Loucy (cell line): Measurements from ENCODE around the gene IRX5.

Experiments
- H2AFZ ChIP-seq: fragments of 200-600 bp; sonication (generic); 2 replicates; pipeline ENCODE4 v1.6.0; 2016; ENCODE audit warnings: antibody characterized with exemption, mild to moderate bottlenecking, low read length, moderate library complexity
- H3F3A ChIP-seq: fragments of 200-600 bp; 2 replicates; pipeline ENCODE4 v1.6.0; 2016; ENCODE audit warnings: antibody characterized with exemption, low read depth, mild to moderate bottlenecking
- H3K27me3 ChIP-seq: fragments of 200-600 bp; sonication (generic); 2 replicates; pipeline ENCODE4 v1.6.1; 2014; ENCODE audit warnings: low read length, mild to moderate bottlenecking; ENCODE audit not compliant: insufficient read depth, poor library complexity, severe bottlenecking
- H3K36me3 ChIP-seq: fragments of 200-600 bp; sonication (generic); 2 replicates; pipeline ENCODE4 v1.6.1; 2016; ENCODE audit warnings: low read length; ENCODE audit not compliant: insufficient read depth
- H3K4me1 ChIP-seq: fragments of 200-600 bp; sonication (generic); 2 replicates; pipeline ENCODE4 v1.5.1; 2014; ENCODE audit warnings: low read length, mild to moderate bottlenecking; ENCODE audit not compliant: insufficient read depth, poor library complexity, severe bottlenecking
- H3K4me2 ChIP-seq: fragments of 200-600 bp; sonication (generic); 2 replicates; pipeline ENCODE4 v1.6.0; 2014; ENCODE audit warnings: antibody characterized with exemption, low read length, low read depth, mild to moderate bottlenecking; ENCODE audit not compliant: poor library complexity, severe bottlenecking
- H3K4me3 ChIP-seq: fragments of 200-600 bp; sonication (generic); 2 replicates; pipeline ENCODE4 v1.5.1; 2014; ENCODE audit warnings: low read length, mild to moderate bottlenecking, mixed read lengths; ENCODE audit not compliant: poor library complexity, severe bottlenecking
- H3K79me2 ChIP-seq: fragments of 200-600 bp; sonication (generic); 2 replicates; pipeline ENCODE4 v1.6.1; 2014; ENCODE audit warnings: low read length; ENCODE audit not compliant: insufficient read depth
- H3K9ac ChIP-seq: fragments of 200-600 bp; sonication (generic); 2 replicates; pipeline ENCODE4 v1.6.0; 2014; ENCODE audit warnings: mild to moderate bottlenecking, low read depth, low read length, moderate library complexity; ENCODE audit not compliant: poor library complexity, severe bottlenecking
- H3K9me2 ChIP-seq: fragments of 200-600 bp; sonication (generic); replicated peaks from 2 replicates; pipeline ENCODE4 v1.6.1; 2016; ENCODE audit warnings: low read depth, low read length, mixed read lengths
- H3K9me3 ChIP-seq: fragments of 200-600 bp; sonication (generic); 2 replicates; pipeline ENCODE4 v1.6.1; 2014; ENCODE audit warnings: mild to moderate bottlenecking, antibody characterized with exemption, low read length, low read depth; ENCODE audit not compliant: insufficient read depth
- H4K20me1 ChIP-seq: fragments of 200-600 bp; sonication (generic); 2 replicates; pipeline ENCODE4 v1.6.0; 2014; ENCODE audit warnings: antibody characterized with exemption, low read length, mild to moderate bottlenecking; ENCODE audit not compliant: insufficient read depth, poor library complexity, severe bottlenecking
- CTCF ChIP-seq: fragments of 200-600 bp; sonication (generic); conservative IDR thresholded peaks from 2 replicates; pipeline ENCODE4 v1.5.1; 2014; ENCODE audit warnings: mild to moderate bottlenecking, antibody characterized with exemption, low read length
- EZH2phosphoT487 ChIP-seq: fragments of 200-600 bp; IDR thresholded peaks from 2 replicates; pipeline ENCODE4 v1.6.1; 2018; ENCODE audit warnings: antibody characterized with exemption, mild to moderate bottlenecking, moderate library complexity, borderline replicate concordance

The IRX5 gene

DNA sequence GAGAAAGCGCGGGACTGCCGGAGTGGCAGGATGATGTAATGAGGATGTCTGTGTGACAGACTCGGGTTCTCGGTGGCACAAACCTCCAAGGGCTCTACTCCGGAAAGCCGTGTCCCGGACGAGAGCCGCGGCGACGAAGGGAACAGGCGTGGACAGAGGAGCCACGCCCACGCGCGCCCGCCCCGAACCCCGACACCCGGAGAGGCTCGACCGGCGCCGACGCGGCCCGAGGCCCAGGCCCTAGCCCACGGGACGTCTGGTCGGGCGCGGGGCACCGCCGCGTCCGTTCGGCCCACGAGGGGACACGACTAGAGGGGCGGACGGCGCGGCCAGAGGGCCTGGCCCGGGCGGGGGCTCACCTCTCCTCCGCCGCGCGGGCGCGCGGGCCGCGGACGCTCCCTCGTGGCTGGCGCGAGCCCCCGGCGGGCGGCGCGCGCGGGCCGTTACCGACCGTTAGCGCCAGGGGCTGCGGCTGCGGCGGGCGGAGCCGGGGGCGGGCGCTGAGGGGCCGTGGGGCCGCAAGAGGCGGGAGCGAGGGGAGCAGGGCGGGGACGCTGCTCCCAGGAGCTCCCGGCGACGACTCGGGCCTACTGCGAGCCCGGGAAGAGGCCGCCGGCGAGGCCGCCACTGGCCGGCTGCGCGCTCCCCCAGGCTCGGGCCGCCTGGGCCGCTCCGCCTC lies 2.1 kb upstream of the IRX5 start:
- H3K9ac ChIP-seq: peak overlapping the region; percentile 88
- TF ChIP-seq CTCF (no peak), EZH2phosphoT487 (no peak)
- H4K20me1 ChIP-seq: peaks cover 58% of the 10 kb centered on the region
- H2AFZ ChIP-seq: peak overlapping the region; percentile 60; the same call in 1 of the 2 replicates
- peaks cover 84% of the 10 kb centered on the region for H3K79me2 ChIP-seq
- H3K9me2 ChIP-seq: no peaks in the 10 kb centered on the region
- H3K4me3 ChIP-seq: peak overlapping the region; percentile 81
- peaks cover 1% of the 10 kb centered on the region; the same call in 1 of the 2 replicates for H3F3A ChIP-seq
- H3K4me1 ChIP-seq: peaks cover 34% of the 10 kb centered on the region
- H3K4me2 ChIP-seq: no peak overlapping the region
- peaks cover 4% of the 10 kb centered on the region; the same call in 1 of the 2 replicates for H3K36me3 ChIP-seq
- H3K27me3 ChIP-seq: no peaks in the 10 kb centered on the region
- H3K9me3 ChIP-seq: no peaks in the 10 kb centered on the region

DNA sequence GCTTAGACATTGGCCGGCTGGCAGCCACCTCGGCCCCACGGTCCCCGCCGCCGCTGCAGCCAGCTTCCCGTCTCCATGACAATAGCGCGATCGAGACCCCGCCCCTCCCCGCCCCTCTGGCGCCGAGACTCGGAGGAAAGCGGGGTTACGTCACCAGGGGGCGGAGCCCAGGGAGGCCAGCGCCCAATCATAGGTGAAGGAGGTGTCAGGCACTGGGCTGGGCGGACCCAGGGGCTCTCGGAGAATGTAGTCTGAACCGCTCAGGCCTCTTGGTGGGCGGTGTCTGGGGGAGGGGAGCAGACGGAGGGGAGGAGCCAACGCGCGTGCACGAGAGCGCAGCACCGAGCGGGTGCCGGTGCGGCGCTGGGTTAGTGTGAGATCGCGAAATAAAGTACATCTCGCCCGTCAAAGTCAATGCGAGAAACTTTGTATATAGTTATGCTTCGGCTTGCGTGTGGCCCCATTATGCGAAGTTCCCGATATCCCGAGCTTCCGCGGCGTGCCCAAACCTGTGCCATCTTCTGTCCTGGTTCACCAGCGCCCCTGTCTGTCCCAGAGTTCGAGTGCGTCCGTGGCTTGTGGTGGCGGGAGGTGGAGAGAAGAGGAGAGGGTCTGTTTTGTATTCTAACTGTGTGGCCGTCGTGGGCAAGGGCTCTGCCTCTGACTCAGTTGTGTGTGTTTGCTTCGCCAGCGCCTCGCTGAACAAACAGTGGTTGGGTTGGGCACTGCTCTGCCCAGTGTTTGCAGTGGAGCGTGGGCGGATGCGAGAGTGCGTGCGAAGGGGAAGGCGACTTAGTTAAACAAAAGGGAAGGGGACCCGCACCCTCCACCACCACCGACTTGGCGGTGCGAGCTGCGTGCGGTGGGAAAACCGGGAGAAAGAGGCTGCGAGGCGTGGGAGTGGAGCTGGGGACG lies 1.3 kb upstream of the IRX5 start:
- Histone ChIP-seq H3K4me1 (peaks cover 28% of the 10 kb centered on the region), H3K79me2 (peaks cover 84% of the 10 kb centered on the region), H2AFZ (peak overlapping the region; percentile 76), H3K4me2 (peak overlapping the region; percentile 87), H3K9me3 (no peaks in the 10 kb centered on the region), H3K27me3 (no peaks in the 10 kb centered on the region), H3K9ac (peak overlapping the region; percentile 97), H3F3A (no peaks in the 10 kb centered on the region), H4K20me1 (peaks cover 58% of the 10 kb centered on the region), H3K4me3 (peak overlapping the region; percentile 81), H3K9me2 (no peaks in the 10 kb centered on the region), H3K36me3 (peaks cover 11% of the 10 kb centered on the region; the same call in 1 of the 2 replicates)
- TF ChIP-seq CTCF (peak; percentile 52), EZH2phosphoT487 (no peak)

DNA sequence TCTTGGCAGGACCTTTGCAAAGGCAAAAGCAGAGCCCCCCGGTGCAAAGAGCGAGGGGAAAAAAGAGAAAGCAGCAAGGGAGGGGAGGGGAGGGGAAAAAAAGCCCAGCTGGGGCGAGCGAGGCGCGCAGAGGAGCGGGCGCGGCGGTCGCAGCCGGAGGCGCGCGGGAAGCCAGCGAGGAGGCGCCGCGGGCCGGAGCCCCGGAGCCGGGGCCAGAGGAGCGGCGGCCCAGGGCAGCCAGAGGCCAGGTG lies 129 bp downstream of the IRX5 start:
- Histone ChIP-seq H3K9ac (peak overlapping the region; percentile 97), H3K9me3 (no peaks in the 10 kb centered on the region), H2AFZ (no peak overlapping the region), H3F3A (no peaks in the 10 kb centered on the region), H4K20me1 (peaks cover 57% of the 10 kb centered on the region), H3K79me2 (peaks cover 84% of the 10 kb centered on the region), H3K4me3 (peak overlapping the region; percentile 81), H3K27me3 (no peaks in the 10 kb centered on the region), H3K4me1 (peaks cover 22% of the 10 kb centered on the region), H3K4me2 (no peak overlapping the region), H3K9me2 (no peaks in the 10 kb centered on the region), H3K36me3 (peaks cover 23% of the 10 kb centered on the region; the same call in 1 of the 2 replicates)
- TF ChIP-seq EZH2phosphoT487 (no peak), CTCF (no peak)
